Esophagus squamous epithelium (tissue), 5 donors: ENCODE results near the gene PPIP5K1. TPM values are rescaled to one million over a fixed set of nuclear protein-coding genes. Genes with fewer than 3 reads are reported as not detected.

ENCODE experiments used
- DNase-seq: peaks from one replicate; lab custom pipeline; 2025; lab: John Stamatoyannopoulos, UW
- H3K27ac ChIP-seq, 4 donors: fragments of 200-600 bp; sonication (generic); one replicate each; pipeline ENCODE4 v1.5.1; 2016 to 2019; ENCODE audit warnings: mild to moderate bottlenecking in 1 of 4
- H3K27me3 ChIP-seq, 4 donors: fragments of 200-600 bp; sonication (generic); 1 replicate in 3 of 4; 2 replicates in 1 of 4; pipeline versions ENCODE4 v1.5.1 to v1.6.0; 2017 to 2021; ENCODE audit warnings: antibody characterized with exemption in 1 of 4
- H3K36me3 ChIP-seq, 3 donors: fragments of 200-600 bp; sonication (generic); one replicate each; pipeline ENCODE4 v1.5.1; 2016 to 2019
- H3K4me1 ChIP-seq, 3 donors: fragments of 200-600 bp; sonication (generic); one replicate each; pipeline ENCODE4 v1.5.1; 2017 to 2019
- H3K4me3 ChIP-seq, 4 donors: fragments of 200-600 bp; sonication (generic); 1 replicate in 3 of 4; 2 replicates in 1 of 4; pipeline ENCODE4 v1.5.1; 2016 to 2019; ENCODE audit warnings: mild to moderate bottlenecking in 2 of 4, moderate library complexity in 1 of 4
- H3K9me3 ChIP-seq, 3 donors: fragments of 200-600 bp; sonication (generic); one replicate each; pipeline ENCODE4 v1.5.1; 2016 to 2019
- POLR2A ChIP-seq, 4 donors: fragments of 450-650 bp; IDR thresholded peaks; one replicate each; pipeline ENCODE4 v1.6.1; 2017; ENCODE audit warnings: antibody characterized with exemption in 4 of 4, mild to moderate bottlenecking in 4 of 4, moderate library complexity in 3 of 4
- WGBS, 2 donors: methylation state at CpG; one replicate each; pipeline ENCODE4 v1.1.5; 2018; 5-methylcytosine and 5-hydroxymethylcytosine counted together
- intact Hi-C: fragments of 100-400 bp; cut with DNase I; formaldehyde crosslinking; loops from one replicate; pipeline ENCODE4 v1.15.0; 2022
- total RNA-seq, 4 donors: library from RNA; depleted of rRNA; stranded (reverse); fragments of >200 nt; gene quantifications; one replicate each; pipeline ENCODE4 v1.1.0, GENCODE V29; 2016
- TF ChIP-seq, protein P1 (sequence below), 6 experiments: fragments of 450-650 bp in 4 of 6; fragments of 200-600 bp in 2 of 6; sonication (generic) in 2 of 6; IDR thresholded peaks; one replicate each; pipeline ENCODE4 v1.5.1; 2016 to 2019; ENCODE audit warnings: antibody characterized with exemption in 6 of 6, mild to moderate bottlenecking in 4 of 6, moderate library complexity in 4 of 6
- donor health status: DM: yes; HTN: yes; CAD: no.

Gene PPIP5K1
- total RNA-seq, 4 donors from 2014 or later = 21.4 to 33.0 (median 26.7) TPM

- Histone ChIP-seq H3K36me3 (no peaks in the 10 kb centered on the region), H3K4me3 (no peak overlapping the region), H3K4me1 (peaks cover 0 to 4% (median 0%) of the 10 kb centered on the region in 3 donors), H3K27ac (no peak overlapping the region), H3K27me3 (no peaks in the 10 kb centered on the region), H3K9me3 (no peaks in the 10 kb centered on the region)
- intact Hi-C loops = no loop called here
- no peak for TF ChIP-seq POLR2A (IDR thresholded peaks at IDR 0.05)
- TF ChIP-seq, protein P1, sequence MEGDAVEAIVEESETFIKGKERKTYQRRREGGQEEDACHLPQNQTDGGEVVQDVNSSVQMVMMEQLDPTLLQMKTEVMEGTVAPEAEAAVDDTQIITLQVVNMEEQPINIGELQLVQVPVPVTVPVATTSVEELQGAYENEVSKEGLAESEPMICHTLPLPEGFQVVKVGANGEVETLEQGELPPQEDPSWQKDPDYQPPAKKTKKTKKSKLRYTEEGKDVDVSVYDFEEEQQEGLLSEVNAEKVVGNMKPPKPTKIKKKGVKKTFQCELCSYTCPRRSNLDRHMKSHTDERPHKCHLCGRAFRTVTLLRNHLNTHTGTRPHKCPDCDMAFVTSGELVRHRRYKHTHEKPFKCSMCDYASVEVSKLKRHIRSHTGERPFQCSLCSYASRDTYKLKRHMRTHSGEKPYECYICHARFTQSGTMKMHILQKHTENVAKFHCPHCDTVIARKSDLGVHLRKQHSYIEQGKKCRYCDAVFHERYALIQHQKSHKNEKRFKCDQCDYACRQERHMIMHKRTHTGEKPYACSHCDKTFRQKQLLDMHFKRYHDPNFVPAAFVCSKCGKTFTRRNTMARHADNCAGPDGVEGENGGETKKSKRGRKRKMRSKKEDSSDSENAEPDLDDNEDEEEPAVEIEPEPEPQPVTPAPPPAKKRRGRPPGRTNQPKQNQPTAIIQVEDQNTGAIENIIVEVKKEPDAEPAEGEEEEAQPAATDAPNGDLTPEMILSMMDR (IDR thresholded peaks at IDR 0.05) = no peak
- DNase-seq = no peak
- whole genome bisulfite sequencing, 2 donors = 75 to 84% methylated on average over 3 of the region's 3 CpGs
Measured at GRCh38 chr15:43498990-43499389, 91.0 kb downstream of the PPIP5K1 start.

GRCh38 chr15:43493703-43494472 lies 96.1 kb downstream of the PPIP5K1 start:
- peak overlapping the region in 3 of 4 donors; percentile 81 to 89 (median 87) for H3K27ac ChIP-seq
- TF ChIP-seq POLR2A (IDR thresholded peaks at IDR 0.05) = no peak
- TF ChIP-seq, protein P1 (IDR thresholded peaks at IDR 0.05) = no peak

DNA sequence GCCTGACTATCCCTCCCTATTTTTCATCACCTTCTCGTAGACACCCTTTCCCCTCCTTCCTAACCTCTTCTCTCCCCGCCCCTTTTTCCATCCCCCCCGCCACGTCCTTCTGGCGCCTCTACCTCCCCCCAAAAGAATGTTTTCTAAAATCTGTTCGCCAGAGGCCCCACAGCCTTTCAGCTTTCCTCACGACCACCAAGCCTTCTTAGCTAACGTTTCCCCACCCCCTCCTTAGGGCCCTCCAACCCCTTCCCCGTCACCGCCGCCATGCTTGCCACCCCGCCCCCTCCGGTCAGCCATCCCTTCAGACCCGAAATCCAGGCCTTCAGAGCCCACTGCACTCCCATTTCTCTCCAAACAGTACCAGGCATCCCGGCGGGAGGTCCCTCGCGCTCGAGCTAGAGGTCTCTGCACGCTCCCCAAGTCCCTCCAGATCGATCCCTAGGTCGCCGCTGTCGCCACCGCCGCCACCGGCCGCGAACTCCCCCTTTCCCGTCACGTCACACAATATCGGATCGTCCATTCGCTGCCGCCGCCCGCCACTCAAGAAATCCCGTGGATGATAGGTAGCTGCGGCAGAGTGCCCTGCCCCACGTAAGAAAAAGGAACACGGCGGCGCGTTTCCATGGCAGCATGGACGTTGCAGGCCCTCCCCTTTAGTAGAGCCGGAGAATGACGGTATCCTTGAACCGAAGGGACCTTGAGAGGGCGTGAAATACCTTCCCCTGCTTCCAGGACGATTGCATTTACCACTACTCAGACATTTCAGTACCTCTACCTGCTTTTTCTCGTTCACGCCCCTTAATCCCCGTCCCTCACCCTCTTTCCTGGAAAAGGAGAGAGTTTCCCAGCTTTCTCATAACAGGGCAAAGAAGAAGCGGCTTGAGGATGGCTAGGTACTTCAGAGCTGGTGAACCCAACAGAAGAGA lies 97.1 kb downstream of the PPIP5K1 start, which contains the start of gene TP53BP1:
TSS of gene TP53BP1 (minus strand) at position 484 of the 929 bp plus-strand sequence. CDS start at position 371, 113 bp downstream.
- intact Hi-C loops = no loop called here
- peak within 1 kb of the TSS; percentile 81 to 89 (median 86) for H3K27ac ChIP-seq
- peak within 1 kb of the TSS; percentile 67 to 83 (median 76) for H3K4me3 ChIP-seq
- peaks cover 0 to 34% (median 0%) of the 10 kb centered on the region in 3 donors for H3K36me3 ChIP-seq
- peak; percentile 91 for DNase-seq
- H3K4me1 ChIP-seq = peaks cover 11 to 29% (median 12%) of the 10 kb centered on the region in 3 donors
- H3K9me3 ChIP-seq = no peaks in the 10 kb centered on the region
- 1 to 2% methylated on average over 35 to 51 of the region's 54 CpGs for WGBS, 2 donors
- no peaks in the 10 kb centered on the region for H3K27me3 ChIP-seq
- TF ChIP-seq, protein P1 (IDR thresholded peaks at IDR 0.05) = no peak
- TF ChIP-seq POLR2A (IDR thresholded peaks at IDR 0.05) = peak in 1 of 4 donors; percentile 48

More at GRCh38 chr15:43493703-43494472, 96.1 kb downstream of the PPIP5K1 start:
- WGBS, 2 donors = 63 to 81% methylated on average over 7 of the region's 7 CpGs
- peak overlapping the region; percentile 67 to 83 (median 76) for H3K4me3 ChIP-seq
- H3K4me1 ChIP-seq = peaks cover 11 to 27% (median 12%) of the 10 kb centered on the region in 3 donors
- H3K36me3 ChIP-seq = peaks cover 0 to 25% (median 0%) of the 10 kb centered on the region in 3 donors
- no peak for DNase-seq
- no peaks in the 10 kb centered on the region for H3K9me3 ChIP-seq
- no peaks in the 10 kb centered on the region for H3K27me3 ChIP-seq
- intact Hi-C loops = no loop called here

- intact Hi-C loops = no loop called here
- Histone ChIP-seq H3K4me1 (peaks cover 11 to 29% (median 12%) of the 10 kb centered on the region in 3 donors), H3K27ac (peak overlapping the region; percentile 81 to 89 (median 86)), H3K4me3 (peak overlapping the region; percentile 67 to 83 (median 76)), H3K36me3 (peaks cover 0 to 41% (median 0%) of the 10 kb centered on the region in 3 donors), H3K27me3 (no peaks in the 10 kb centered on the region), H3K9me3 (no peaks in the 10 kb centered on the region)
- no peak for TF ChIP-seq POLR2A (IDR thresholded peaks at IDR 0.05)
- TF ChIP-seq, protein P1 (IDR thresholded peaks at IDR 0.05) = no peak
- no peak for DNase-seq
- WGBS, 2 donors = 9 to 10% methylated on average over 7 of the region's 7 CpGs
Measured at GRCh38 chr15:43492266-43492665, 97.7 kb downstream of the PPIP5K1 start.
